AG04450 (cell line): ENCODE measurements around the gene LAMA4. TPM values are rescaled to one million over a fixed set of nuclear protein-coding genes. Genes with fewer than 3 reads are reported as not detected.

Experiments
- CTCF ChIA-PET: fragments of 300-600, 350-600 bp; formaldehyde crosslinking; extraction: SDS; loops from one replicate; lab custom pipeline; 2022; ENCODE audit warnings: antibody characterized with exemption, inconsistent platforms; lab: Charles Lee
- POLR2A ChIA-PET: fragments of 350-600 bp; formaldehyde crosslinking; extraction: SDS; loops from one replicate; lab custom pipeline; 2021; ENCODE audit warnings: antibody characterized with exemption, inconsistent platforms; lab: Yijun Ruan, JAX
- DNase-seq: peaks from one replicate; pipeline ENCODE4 v3.0.0-alpha.2; 2011; ENCODE audit warnings: low read depth, low spot score
- H3K27ac ChIP-seq: one replicate; pipeline ENCODE4 v1.5.1; 2012; ENCODE audit warnings: low read depth, low read length, control low read depth
- H3K27me3 ChIP-seq: one replicate; pipeline ENCODE4 v1.6.0; 2012; ENCODE audit warnings: low read length; ENCODE audit not compliant: control insufficient read depth, insufficient read depth
- H3K4me3 ChIP-seq: 2 replicates; pipeline ENCODE4 v1.5.1; 2011; ENCODE audit warnings: mild to moderate bottlenecking, low read depth, low read length, control low read depth
- H3K9me3 ChIP-seq: 2 replicates; pipeline ENCODE4 v1.5.1; 2012; ENCODE audit warnings: low read length; ENCODE audit not compliant: control insufficient read depth, insufficient read depth
- polyA plus RNA-seq: library from polyadenylated mRNA; depleted of rRNA; stranded (reverse); fragments of >200 nt; gene quantifications from 2 replicates; pipeline ENCODE4 v1.2.3, GENCODE V29; 2011
- TF ChIP-seq, protein P1 (sequence below): IDR thresholded peaks from 2 replicates; pipeline ENCODE4 v1.5.1; 2011; ENCODE audit warnings: low read depth, low read length, control low read depth, inconsistent platforms

LAMA4 gene
- polyA plus RNA-seq, 1 experiment = 246 TPM

- POLR2A ChIA-PET = interaction anchor here (0.7 to 1.8 kb wide), 5 partner anchors 10 to 67 kb away, joined by 3 to 7 read pairs (median 6); partner anchors contain the start of gene LAMA4
- peak overlapping the region; percentile 59 for H3K27ac ChIP-seq
- CTCF ChIA-PET = no interaction called here
Measured at GRCh38 chr6:112289038-112289566, 34.7 kb upstream of the LAMA4 start.

DNA sequence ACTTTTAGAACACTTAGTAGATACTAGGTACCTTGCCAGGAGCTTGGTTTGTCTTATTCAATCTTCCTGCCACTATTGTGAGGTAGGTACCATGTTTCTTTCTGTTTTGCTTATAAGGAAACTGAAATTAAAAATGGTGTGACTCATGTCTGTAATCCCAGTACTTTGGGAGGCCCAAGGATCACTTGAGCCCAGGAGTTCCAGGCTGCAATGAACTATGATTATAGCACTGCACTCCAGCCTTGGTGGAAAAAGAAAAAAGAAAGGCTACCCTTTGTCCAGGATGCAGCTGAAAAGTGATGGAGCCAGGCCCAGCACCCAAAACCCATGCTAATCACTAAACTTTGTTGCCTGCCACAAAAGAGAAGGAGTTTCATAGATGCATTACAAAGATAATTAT lies 34.1 kb upstream of the LAMA4 start:
- ChIA-PET CTCF (interaction anchor here (1.4 kb wide), 1 partner anchor 23 kb away, joined by 4 read pairs; no protein-coding TSS in a partner anchor), POLR2A (interaction anchor here (0.9 to 1.8 kb wide), 4 partner anchors 9 to 66 kb away, joined by 4 to 7 read pairs (median 6); partner anchors contain the start of gene LAMA4)
- Histone ChIP-seq H3K4me3 (no peak overlapping the region), H3K9me3 (peaks cover 4% of the 10 kb centered on the region; the same call in 1 of the 2 replicates), H3K27me3 (no peaks in the 10 kb centered on the region), H3K27ac (no peak overlapping the region)
- no peak for DNase-seq
- TF ChIP-seq, protein P1, sequence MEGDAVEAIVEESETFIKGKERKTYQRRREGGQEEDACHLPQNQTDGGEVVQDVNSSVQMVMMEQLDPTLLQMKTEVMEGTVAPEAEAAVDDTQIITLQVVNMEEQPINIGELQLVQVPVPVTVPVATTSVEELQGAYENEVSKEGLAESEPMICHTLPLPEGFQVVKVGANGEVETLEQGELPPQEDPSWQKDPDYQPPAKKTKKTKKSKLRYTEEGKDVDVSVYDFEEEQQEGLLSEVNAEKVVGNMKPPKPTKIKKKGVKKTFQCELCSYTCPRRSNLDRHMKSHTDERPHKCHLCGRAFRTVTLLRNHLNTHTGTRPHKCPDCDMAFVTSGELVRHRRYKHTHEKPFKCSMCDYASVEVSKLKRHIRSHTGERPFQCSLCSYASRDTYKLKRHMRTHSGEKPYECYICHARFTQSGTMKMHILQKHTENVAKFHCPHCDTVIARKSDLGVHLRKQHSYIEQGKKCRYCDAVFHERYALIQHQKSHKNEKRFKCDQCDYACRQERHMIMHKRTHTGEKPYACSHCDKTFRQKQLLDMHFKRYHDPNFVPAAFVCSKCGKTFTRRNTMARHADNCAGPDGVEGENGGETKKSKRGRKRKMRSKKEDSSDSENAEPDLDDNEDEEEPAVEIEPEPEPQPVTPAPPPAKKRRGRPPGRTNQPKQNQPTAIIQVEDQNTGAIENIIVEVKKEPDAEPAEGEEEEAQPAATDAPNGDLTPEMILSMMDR = no peak

More at GRCh38 chr6:112289038-112289566, 34.7 kb upstream of the LAMA4 start:
- peaks cover under 1% of the 10 kb centered on the region; the same call in 1 of the 2 replicates for H3K9me3 ChIP-seq
- H3K27me3 ChIP-seq = no peaks in the 10 kb centered on the region
- DNase-seq = peak; percentile 94
- H3K4me3 ChIP-seq = no peak overlapping the region
- TF ChIP-seq, protein P1 = no peak

GRCh38 chr6:112287577-112288225 lies 33.3 kb upstream of the LAMA4 start:
- DNase-seq = no peak
- POLR2A ChIA-PET = interaction anchor here (1.0 to 1.8 kb wide), 2 partner anchors 33 to 65 kb away, joined by 5 to 7 read pairs; partner anchors contain the start of gene LAMA4
- TF ChIP-seq, protein P1 = no peak

GRCh38 chr6:112286500-112287144 lies 32.3 kb upstream of the LAMA4 start:
- TF ChIP-seq, protein P1 = no peak
- no peak overlapping the region for H3K27ac ChIP-seq
- CTCF ChIA-PET = interaction anchor here (1.3 kb wide), 1 partner anchor 8 kb away, joined by 3 read pairs; no protein-coding TSS in a partner anchor
- peaks cover 4% of the 10 kb centered on the region; the same call in 1 of the 2 replicates for H3K9me3 ChIP-seq
- no peak for DNase-seq
- POLR2A ChIA-PET = no interaction called here
- no peak overlapping the region for H3K4me3 ChIP-seq
- no peaks in the 10 kb centered on the region for H3K27me3 ChIP-seq

More at GRCh38 chr6:112287577-112288225, 33.3 kb upstream of the LAMA4 start:
- Histone ChIP-seq H3K27ac (no peak overlapping the region), H3K27me3 (no peaks in the 10 kb centered on the region), H3K9me3 (peaks cover 4% of the 10 kb centered on the region; the same call in 1 of the 2 replicates), H3K4me3 (no peak overlapping the region)
- CTCF ChIA-PET = interaction anchor here (0.9 to 1.4 kb wide), 2 partner anchors 9 to 24 kb away, joined by 4 read pairs; no protein-coding TSS in a partner anchor
